Natural killer cell (primary cell): ENCODE data around the gene FHL2. TPM values are rescaled to one million over a fixed set of nuclear protein-coding genes. Genes with fewer than 3 reads are reported as not detected.
"Not testable (repeated sequence)": the region's sequence is repeated elsewhere in the genome, so short reads cannot be mapped to it uniquely, and the experiment has no call there.

Source experiments
- ATAC-seq, 3 donors: fragments of 150-1000 bp in 2 of 3; fragments of 200-7000 bp in 1 of 3; cut with Tn5 transposase; 1 replicate in 1 of 3; 2 replicates in 2 of 3; pipeline ENCODE4 v1.10.0; 2021; ENCODE audit warnings: mild to moderate bottlenecking in 2 of 3, moderate library complexity in 2 of 3
- DNase-seq, 2 donors: peaks; one replicate each; pipeline versions ENCODE4 v3.0.0 to v3.0.0-alpha.2; 2013 to 2021; ENCODE audit warnings: mixed read lengths in 1 of 2
- H3K27ac ChIP-seq: one replicate; pipeline ENCODE4 v1.5.1; 2013; ENCODE audit warnings: mild to moderate bottlenecking, low read length
- H3K27me3 ChIP-seq: one replicate; pipeline ENCODE4 v1.6.1; 2013; ENCODE audit warnings: low read length; ENCODE audit not compliant: control insufficient read depth, insufficient read depth
- H3K36me3 ChIP-seq: one replicate; pipeline ENCODE4 v1.6.1; 2013; ENCODE audit warnings: low read length; ENCODE audit not compliant: control insufficient read depth, insufficient read depth
- H3K4me1 ChIP-seq: one replicate; pipeline ENCODE4 v1.6.1; 2013; ENCODE audit warnings: low read length; ENCODE audit not compliant: control insufficient read depth, insufficient read depth
- H3K4me3 ChIP-seq: one replicate; pipeline ENCODE4 v1.5.1; 2013; ENCODE audit warnings: low read length
- H3K9me3 ChIP-seq: one replicate; pipeline ENCODE4 v1.6.1; 2013; ENCODE audit warnings: low read length; ENCODE audit not compliant: control insufficient read depth, insufficient read depth
- H3K27ac Mint-ChIP-seq, 2 donors: one replicate each; pipeline ENCODE4 v1.8.0; 2022; ENCODE audit warnings: mild to moderate bottlenecking in 2 of 2, mixed read lengths in 2 of 2, moderate library complexity in 1 of 2
- H3K27me3 Mint-ChIP-seq, 2 donors: one replicate each; pipeline ENCODE4 v1.8.0; 2022; ENCODE audit warnings: low read depth in 2 of 2, mixed read lengths in 2 of 2
- H3K36me3 Mint-ChIP-seq: one replicate; pipeline ENCODE4 v1.8.0; 2022; ENCODE audit warnings: mixed read lengths
- H3K4me1 Mint-ChIP-seq, 2 donors: one replicate each; pipeline ENCODE4 v1.8.0; 2022; ENCODE audit warnings: mixed read lengths in 2 of 2
- H3K4me3 Mint-ChIP-seq: one replicate; pipeline ENCODE4 v1.8.0; 2022; ENCODE audit warnings: mild to moderate bottlenecking, moderate library complexity, mixed read lengths
- H3K9me3 Mint-ChIP-seq, 2 donors: one replicate each; pipeline ENCODE4 v1.8.0; 2022; ENCODE audit warnings: mixed read lengths in 2 of 2
- CTCF ChIP-seq: fragments of 200-600 bp; IDR thresholded peaks from one replicate; pipeline ENCODE4 v1.8.0; 2022; ENCODE audit warnings: antibody characterized with exemption
- WGBS: methylation state at CpG from one replicate; pipeline ENCODE4 v1.1.7; 2013; ENCODE audit warnings: missing lambda C conversion rate; ENCODE audit not compliant: insufficient coverage; 5-methylcytosine and 5-hydroxymethylcytosine counted together
- intact Hi-C: fragments of 100-400 bp; cut with micrococcal nuclease; formaldehyde crosslinking; loops from one replicate; pipeline ENCODE4 v1.14.2; 2022
- total RNA-seq, 4 donors: library from RNA; stranded (reverse); fragments of 120-200 nt in 1 of 4; gene quantifications; one replicate each; pipeline versions ENCODE4 v1.2.3 to v1.2.4, GENCODE V29; 2013 to 2022

Gene FHL2
- total RNA-seq, 3 donors from 2014 or later (not counting 1 experiment from before 2014, with no cell fraction given) = 0.26 to 1.3 (median 0.84) TPM

GRCh38 chr2:105425936-105426625, 27.2 kb upstream of the FHL2 start:
- H3K36me3 ChIP-seq = no peaks in the 10 kb centered on the region
- Mint-ChIP-seq H3K4me3 (no peak overlapping the region), H3K9me3 (no peaks in the 10 kb centered on the region), H3K27ac (no peak overlapping the region), H3K27me3 (peaks cover 7 to 48% of the 10 kb centered on the region in 2 donors), H3K36me3 (peaks cover 9% of the 10 kb centered on the region), H3K4me1 (peaks cover 18 to 27% of the 10 kb centered on the region in 2 donors)
- no peak overlapping the region for H3K4me3 ChIP-seq
- no peak overlapping the region for H3K27ac ChIP-seq
- peaks cover 21% of the 10 kb centered on the region for H3K4me1 ChIP-seq
- H3K9me3 ChIP-seq = no peaks in the 10 kb centered on the region
- ATAC-seq (peak in 1 of 3 donors; percentile 25), DNase-seq (no peak)
- WGBS = 30% methylated on average over 5 of the region's 6 CpGs
- no peak for TF ChIP-seq CTCF
- no peaks in the 10 kb centered on the region for H3K27me3 ChIP-seq
- intact Hi-C loops = no loop called here

- H3K9me3 Mint-ChIP-seq, H3K27ac Mint-ChIP-seq, H3K36me3 ChIP-seq, intact Hi-C loops, H3K4me3 Mint-ChIP-seq, H3K4me3 ChIP-seq, H3K27me3 ChIP-seq, H3K9me3 ChIP-seq, DNase-seq, H3K27ac ChIP-seq, ATAC-seq, H3K36me3 Mint-ChIP-seq: not testable (repeated sequence)
- Mint-ChIP-seq H3K27me3 (peaks cover 7 to 51% of the 10 kb centered on the region in 2 donors), H3K4me1 (peaks cover 18 to 27% of the 10 kb centered on the region in 2 donors)
- peaks cover 21% of the 10 kb centered on the region for H3K4me1 ChIP-seq
- 100% methylated on average over 2 of the region's 3 CpGs for WGBS
These were observed 26.0 kb upstream of the FHL2 start for GRCh38 chr2:105424836-105425235.

- Histone ChIP-seq H3K4me3 (no peak overlapping the region), H3K9me3 (peaks cover 3% of the 10 kb centered on the region), H3K36me3 (no peaks in the 10 kb centered on the region), H3K27me3 (no peaks in the 10 kb centered on the region), H3K4me1 (peaks cover 19% of the 10 kb centered on the region), H3K27ac (no peak overlapping the region)
- WGBS = 78% methylated on average over 5 of the region's 5 CpGs
- DNase-seq = no peak
- H3K36me3 Mint-ChIP-seq = peaks cover 9% of the 10 kb centered on the region
- no peaks in the 10 kb centered on the region for H3K9me3 Mint-ChIP-seq
- peaks cover 18 to 21% of the 10 kb centered on the region in 2 donors for H3K4me1 Mint-ChIP-seq
- no peak for ATAC-seq
- intact Hi-C loops = no loop called here
- TF ChIP-seq CTCF = no peak
- peaks cover 8 to 51% of the 10 kb centered on the region in 2 donors for H3K27me3 Mint-ChIP-seq
- no peak overlapping the region for H3K27ac Mint-ChIP-seq
- H3K4me3 Mint-ChIP-seq = no peak overlapping the region
These were observed 23.9 kb upstream of the FHL2 start for GRCh38 chr2:105422801-105423200.

- H3K27ac Mint-ChIP-seq = no peak overlapping the region
- no peak for ATAC-seq
- intact Hi-C loops = no loop called here
- no peak for TF ChIP-seq CTCF
- no peaks in the 10 kb centered on the region for H3K36me3 ChIP-seq
- H3K36me3 Mint-ChIP-seq = peaks cover 9% of the 10 kb centered on the region
- no peaks in the 10 kb centered on the region for H3K9me3 Mint-ChIP-seq
- no peaks in the 10 kb centered on the region for H3K27me3 ChIP-seq
- no peak for DNase-seq
- H3K4me1 ChIP-seq = peaks cover 3% of the 10 kb centered on the region
- H3K27ac ChIP-seq = no peak overlapping the region
- peaks cover 9 to 55% of the 10 kb centered on the region in 2 donors for H3K27me3 Mint-ChIP-seq
- H3K4me1 Mint-ChIP-seq = peaks cover 3 to 4% of the 10 kb centered on the region in 2 donors
- H3K9me3 ChIP-seq = peaks cover 3% of the 10 kb centered on the region
- no peak overlapping the region for H3K4me3 Mint-ChIP-seq
- H3K4me3 ChIP-seq = no peak overlapping the region
- WGBS = 90% methylated on average over 2 of the region's 2 CpGs
These were observed 22.2 kb upstream of the FHL2 start for GRCh38 chr2:105421053-105421452.
